Common myeloid progenitor, CD34-positive (primary cell): ENCODE measurements around the gene DPYSL4.

ENCODE experiments used
- CTCF ChIA-PET: fragments of 350-600 bp; sonication (Branson Sonifier 250); formaldehyde crosslinking; loops from one replicate; lab custom pipeline; 2021; ENCODE audit warnings: antibody characterized with exemption; lab: Charles Lee
- POLR2A ChIA-PET: fragments of 350-600 bp; sonication (Branson Sonifier 250); formaldehyde crosslinking; loops from one replicate; lab custom pipeline; 2021; ENCODE audit warnings: antibody characterized with exemption; lab: Charles Lee
- DNase-seq, 3 donors: peaks; one replicate each; pipeline versions ENCODE4 v3.0.0 to v3.0.0-alpha.2; 2013
- H3K27ac ChIP-seq, 2 experiments: 1 replicate in 1 of 2; 2 replicates in 1 of 2; pipeline ENCODE4 v1.7.0; 2013; ENCODE audit warnings: inconsistent platforms in 2 of 2, low read length in 2 of 2, mild to moderate bottlenecking in 2 of 2, low read depth in 1 of 2, moderate library complexity in 1 of 2; ENCODE audit not compliant: severe bottlenecking in 2 of 2, insufficient read depth in 1 of 2, poor library complexity in 1 of 2
- H3K27me3 ChIP-seq, 5 experiments: replicated peaks in 2 of 5; 1 replicate in 3 of 5; 2 replicates in 2 of 5; pipeline versions ENCODE4 v1.6.1 to v1.7.0; 2013; ENCODE audit warnings: low read length in 4 of 5, mild to moderate bottlenecking in 2 of 5, moderate library complexity in 2 of 5, inconsistent platforms in 1 of 5; ENCODE audit not compliant: insufficient read depth in 5 of 5, control insufficient read depth in 4 of 5
- H3K36me3 ChIP-seq, 4 experiments: 1 replicate in 2 of 4; 2 replicates in 2 of 4; pipeline versions ENCODE4 v1.6.1 to v1.7.0; 2013; ENCODE audit warnings: low read length in 3 of 4, control low read depth in 1 of 4, mild to moderate bottlenecking in 1 of 4; ENCODE audit not compliant: control insufficient read depth in 4 of 4, insufficient read depth in 4 of 4
- H3K4me1 ChIP-seq, 4 experiments: 1 replicate in 3 of 4; 2 replicates in 1 of 4; pipeline versions ENCODE4 v1.6.1 to v1.7.1; 2013; ENCODE audit warnings: low read length in 3 of 4, mild to moderate bottlenecking in 3 of 4, control low read depth in 1 of 4, inconsistent platforms in 1 of 4, moderate library complexity in 1 of 4; ENCODE audit not compliant: control insufficient read depth in 4 of 4, insufficient read depth in 4 of 4; ENCODE audit errors: control extremely low read depth in 1 of 4
- H3K4me3 ChIP-seq, 7 experiments: 1 replicate in 4 of 7; 2 replicates in 3 of 7; pipeline versions ENCODE4 v1.5.1 to v1.7.0; 2013; ENCODE audit warnings: mild to moderate bottlenecking in 7 of 7, low read length in 6 of 7, moderate library complexity in 6 of 7, inconsistent platforms in 2 of 7, low read depth in 2 of 7, control low read depth in 1 of 7; ENCODE audit not compliant: insufficient read depth in 4 of 7, control insufficient read depth in 1 of 7; ENCODE audit errors: extremely low read depth in 1 of 7
- H3K9me3 ChIP-seq, 5 experiments: 1 replicate in 4 of 5; 2 replicates in 1 of 5; pipeline versions ENCODE4 v1.6.1 to v1.7.1; 2013; ENCODE audit warnings: low read length in 4 of 5, mild to moderate bottlenecking in 2 of 5, inconsistent platforms in 1 of 5, low read depth in 1 of 5, moderate library complexity in 1 of 5; ENCODE audit not compliant: control insufficient read depth in 4 of 5, insufficient read depth in 2 of 5; ENCODE audit errors: control extremely low read depth in 1 of 5
- WGBS: methylation state at CpG from one replicate; pipeline ENCODE4 v1.1.5; 2013; ENCODE audit not compliant: insufficient coverage; 5-methylcytosine and 5-hydroxymethylcytosine counted together

Gene DPYSL4

DNA sequence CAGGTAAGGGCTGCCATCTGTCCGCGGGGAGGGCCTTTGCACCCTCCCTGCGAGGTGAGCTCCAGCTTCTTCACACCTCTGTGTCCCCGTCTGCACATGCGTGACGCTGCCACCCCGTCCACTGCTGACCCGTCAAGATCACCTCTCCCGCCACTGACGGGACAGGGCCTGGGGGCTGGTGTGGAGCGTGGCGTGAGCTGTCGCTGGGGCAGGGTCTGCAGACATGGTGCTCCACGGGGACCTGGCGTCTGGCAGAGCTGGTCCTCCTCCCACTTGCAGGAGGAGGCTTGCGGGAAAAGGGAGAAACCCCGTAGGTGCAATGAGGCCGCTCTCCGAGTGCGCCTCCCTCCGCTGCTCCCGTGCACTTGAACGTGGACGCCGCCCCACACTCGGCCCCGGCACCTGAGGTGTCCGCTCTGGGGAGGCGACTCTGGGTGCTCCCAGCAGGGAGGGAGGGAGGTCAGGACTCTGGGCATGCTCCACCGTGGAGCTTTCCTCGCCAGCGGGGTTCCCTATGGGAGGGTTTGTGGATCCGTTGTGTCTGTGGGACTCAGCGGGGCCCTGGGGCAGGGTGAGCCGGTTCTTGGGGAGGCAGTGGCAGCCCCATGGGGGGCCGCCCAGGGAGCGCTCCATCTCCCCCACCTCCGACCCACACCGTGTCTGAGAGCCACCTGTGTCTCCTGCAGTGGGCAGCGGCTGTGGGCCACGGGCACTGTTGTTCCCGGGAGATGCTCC is 17.6 kb upstream of the DPYSL4 start:
- H3K27me3 ChIP-seq, result peaks cover 0 to 43% (median 9%) of the 10 kb centered on the region in 5 experiments
- H3K36me3 ChIP-seq, result no peaks in the 10 kb centered on the region
- POLR2A ChIA-PET, result no interaction called here
- H3K4me3 ChIP-seq, result no peak overlapping the region
- no peak overlapping the region for H3K27ac ChIP-seq
- no peaks in the 10 kb centered on the region for H3K4me1 ChIP-seq
- CTCF ChIA-PET, result no interaction called here
- DNase-seq, result no peak
- WGBS, result 93% methylated on average over 37 of the region's 42 CpGs
- H3K9me3 ChIP-seq, result no peaks in the 10 kb centered on the region

DNA sequence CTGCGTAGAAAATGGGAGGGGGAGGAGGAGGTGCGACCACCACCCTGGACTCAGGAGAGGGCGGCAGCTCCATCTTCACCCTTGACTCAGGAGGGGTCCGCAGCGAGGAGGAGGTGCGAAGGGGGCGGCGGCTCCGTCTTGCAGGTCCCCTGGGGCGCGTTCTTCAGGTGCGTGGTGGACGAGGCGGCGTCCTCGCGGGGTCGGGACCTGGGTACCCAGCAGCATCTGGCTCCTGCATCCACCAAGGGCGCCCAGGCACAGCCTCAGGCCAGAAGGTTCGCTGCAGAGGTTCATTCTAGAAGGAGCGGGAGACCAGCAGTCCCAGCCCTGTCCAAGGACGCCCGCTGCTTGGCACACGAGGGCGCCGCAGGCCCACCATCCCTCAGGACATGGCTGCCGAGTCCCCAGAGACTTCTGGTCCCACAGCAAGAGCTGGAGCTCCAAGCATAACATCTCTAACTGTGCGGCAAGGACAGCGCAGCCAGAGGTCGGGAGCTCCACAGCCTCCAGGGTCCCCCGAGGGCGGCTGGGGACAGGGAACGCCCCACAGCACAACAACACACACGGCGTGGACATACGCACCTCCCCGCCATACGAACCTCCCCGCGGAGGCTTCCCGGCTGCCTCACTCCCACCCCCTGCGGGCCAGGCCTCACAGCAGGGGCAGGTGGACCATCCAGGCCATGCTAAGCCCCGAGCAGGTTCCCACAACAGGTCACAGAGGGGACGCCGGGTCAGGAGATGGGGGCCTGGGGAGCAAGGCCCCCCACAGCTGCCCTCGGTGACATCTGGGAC is 16.8 kb upstream of the DPYSL4 start:
- H3K4me1 ChIP-seq, result no peaks in the 10 kb centered on the region
- peaks cover 0 to 43% (median 5%) of the 10 kb centered on the region in 5 experiments for H3K27me3 ChIP-seq
- H3K4me3 ChIP-seq, result no peak overlapping the region
- ChIA-PET POLR2A (no interaction called here), CTCF (no interaction called here)
- H3K9me3 ChIP-seq, result no peaks in the 10 kb centered on the region
- WGBS, result 89% methylated on average over 40 of the region's 46 CpGs
- no peaks in the 10 kb centered on the region for H3K36me3 ChIP-seq
- H3K27ac ChIP-seq, result no peak overlapping the region
- no peak for DNase-seq

DNA sequence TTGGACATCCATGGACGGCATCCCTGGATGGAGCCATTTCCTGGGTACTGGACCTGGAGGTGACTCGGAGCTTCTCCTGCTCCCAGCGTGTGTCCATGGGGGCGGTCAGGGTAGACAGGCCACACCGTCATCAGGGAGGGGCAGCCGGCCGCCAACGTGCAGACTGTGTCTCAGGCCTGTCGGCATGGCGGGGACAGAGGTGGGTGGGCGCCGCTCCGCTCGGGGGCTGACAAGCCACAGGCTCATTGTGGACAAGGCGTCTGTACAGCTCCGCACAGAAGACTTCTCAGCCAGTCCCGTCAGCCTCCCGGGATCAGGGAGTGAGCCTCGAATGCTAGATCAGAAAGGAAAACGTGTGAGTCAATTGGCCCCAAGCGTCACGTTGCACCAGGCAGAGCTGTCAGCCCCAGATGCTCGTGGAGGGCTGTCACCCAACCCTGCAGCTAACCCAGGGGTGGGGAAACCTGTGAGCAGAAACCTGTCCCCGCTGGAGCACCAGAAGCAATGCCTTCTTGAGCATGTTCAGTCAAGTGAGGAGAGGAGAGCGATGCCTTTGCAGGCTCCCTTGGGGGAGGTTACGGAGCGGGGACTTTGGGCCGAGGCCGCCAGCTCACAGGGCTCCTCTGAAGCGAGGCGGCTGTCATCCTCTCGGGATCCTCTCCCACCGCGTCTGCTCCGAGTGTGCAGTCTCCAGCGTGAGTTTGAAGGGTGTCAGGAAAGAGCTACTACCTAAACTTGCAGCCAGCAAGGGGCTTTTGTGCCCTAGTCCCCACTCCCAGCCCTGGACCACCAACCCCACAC is 16.0 kb upstream of the DPYSL4 start:
- no peak overlapping the region for H3K4me3 ChIP-seq
- H3K27me3 ChIP-seq, result peaks cover 2 to 44% (median 6%) of the 10 kb centered on the region in 5 experiments
- no peaks in the 10 kb centered on the region for H3K36me3 ChIP-seq
- H3K27ac ChIP-seq, result no peak overlapping the region
- ChIA-PET CTCF (no interaction called here), POLR2A (no interaction called here)
- WGBS, result 81% methylated on average over 32 of the region's 36 CpGs
- H3K4me1 ChIP-seq, result no peaks in the 10 kb centered on the region
- no peak for DNase-seq
- H3K9me3 ChIP-seq, result no peaks in the 10 kb centered on the region

DNA sequence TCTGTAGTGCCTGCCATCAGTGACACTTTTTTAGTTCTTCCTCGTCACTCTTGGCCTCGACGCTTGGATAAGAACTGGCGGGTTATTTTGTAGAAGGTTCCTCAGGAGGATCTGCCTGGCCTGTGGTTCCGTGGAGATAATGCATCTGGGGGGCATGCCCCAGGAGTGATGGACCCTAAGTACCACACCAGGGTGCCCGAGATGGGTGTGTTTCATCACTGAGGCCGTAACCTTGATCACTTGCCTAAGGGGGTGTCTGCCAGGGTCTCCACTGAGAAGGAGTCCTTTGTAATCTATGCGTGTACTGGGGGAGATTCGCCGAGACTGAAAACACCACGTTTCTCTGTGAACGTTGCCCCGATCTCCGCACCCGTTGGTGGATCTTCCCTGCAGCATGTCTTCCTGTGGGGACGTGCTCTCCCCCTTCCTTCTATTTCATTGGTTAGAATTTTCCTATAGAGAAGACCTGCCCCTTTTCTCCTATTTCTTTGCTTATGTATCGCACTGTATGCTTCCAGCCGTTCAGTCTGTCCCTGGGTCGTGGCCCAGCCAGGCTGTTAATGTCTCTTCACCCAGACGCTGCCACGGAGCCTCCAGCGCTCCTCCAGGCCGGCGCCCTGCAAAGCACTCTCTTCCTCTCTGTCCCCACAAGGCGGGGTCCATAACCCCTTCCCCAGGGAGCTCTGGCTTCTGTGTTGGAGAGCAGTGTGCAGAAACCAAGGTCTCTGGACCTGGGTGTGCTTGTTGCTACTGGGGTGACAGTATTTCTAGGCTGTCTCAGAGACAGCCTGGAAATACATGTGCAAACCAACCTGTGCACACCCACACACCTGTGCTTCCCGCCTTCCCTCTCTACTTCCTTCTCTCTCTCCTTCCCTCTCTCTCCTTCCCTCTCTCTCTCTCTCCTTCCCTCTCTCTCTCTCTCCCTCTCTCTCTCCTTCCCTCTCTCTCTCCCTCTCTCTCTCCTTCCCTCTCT is 14.4 kb upstream of the DPYSL4 start:
- H3K36me3 ChIP-seq, result no peaks in the 10 kb centered on the region
- peaks cover 2 to 56% (median 15%) of the 10 kb centered on the region in 5 experiments for H3K27me3 ChIP-seq
- no peak overlapping the region for H3K27ac ChIP-seq
- no peaks in the 10 kb centered on the region for H3K9me3 ChIP-seq
- no peaks in the 10 kb centered on the region for H3K4me1 ChIP-seq
- H3K4me3 ChIP-seq, result no peak overlapping the region
- DNase-seq, result peak in 1 of 3 donors; percentile 9
- ChIA-PET CTCF (no interaction called here), POLR2A (no interaction called here)
- 76% methylated on average over 23 of the region's 26 CpGs for WGBS

DNA sequence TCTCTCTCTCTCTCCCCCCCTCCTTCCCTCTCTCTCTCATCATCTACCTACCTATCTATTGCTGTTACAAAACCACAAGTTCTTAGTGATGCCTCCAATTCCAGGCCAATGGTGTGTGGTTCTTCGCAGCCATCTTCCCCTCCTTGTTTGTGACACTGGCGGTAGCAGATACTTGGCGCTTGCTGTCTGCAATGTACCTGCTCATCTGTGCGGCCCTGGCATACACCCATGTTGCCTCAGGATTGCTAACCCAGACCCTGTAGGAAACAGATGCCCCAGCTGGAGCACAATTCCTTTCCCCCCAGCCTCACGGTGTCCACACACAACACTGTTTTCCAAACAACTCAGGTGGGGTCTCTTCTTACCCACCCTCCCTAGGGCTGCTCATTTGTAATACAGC is 13.6 kb upstream of the DPYSL4 start:
- no peak overlapping the region for H3K4me3 ChIP-seq
- no peaks in the 10 kb centered on the region for H3K36me3 ChIP-seq
- no peak overlapping the region for H3K27ac ChIP-seq
- POLR2A ChIA-PET, result no interaction called here
- peak in 2 of 3 donors; percentile 18 to 36 for DNase-seq
- CTCF ChIA-PET, result no interaction called here
- WGBS, result 91% methylated on average over 4 of the region's 5 CpGs
- H3K27me3 ChIP-seq, result peaks cover 2 to 64% (median 15%) of the 10 kb centered on the region in 5 experiments
- no peaks in the 10 kb centered on the region for H3K9me3 ChIP-seq
- H3K4me1 ChIP-seq, result no peaks in the 10 kb centered on the region

DNA sequence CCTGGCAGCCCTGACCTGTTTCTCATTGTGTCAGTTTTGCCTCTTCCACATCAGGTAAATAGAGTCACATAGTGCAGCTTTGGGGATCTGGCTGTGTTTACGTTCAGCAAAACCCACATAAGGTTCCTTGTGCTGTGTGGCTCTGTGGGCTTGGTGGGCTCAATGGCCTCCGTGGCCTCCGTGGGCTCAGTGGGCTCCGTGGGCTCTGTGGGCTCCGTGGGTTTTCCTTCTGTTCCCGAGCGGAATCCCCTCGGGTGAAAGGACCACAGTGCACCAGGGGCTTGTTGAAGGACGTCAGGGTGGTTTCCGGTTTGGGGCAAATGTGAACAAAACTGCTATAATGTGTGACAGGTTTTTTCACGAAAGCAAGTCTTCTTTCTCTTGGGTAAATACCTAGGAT is 12.5 kb upstream of the DPYSL4 start:
- Histone ChIP-seq H3K36me3 (no peaks in the 10 kb centered on the region), H3K27ac (no peak overlapping the region), H3K4me3 (no peak overlapping the region), H3K4me1 (no peaks in the 10 kb centered on the region), H3K9me3 (no peaks in the 10 kb centered on the region), H3K27me3 (peaks cover 2 to 71% (median 15%) of the 10 kb centered on the region in 5 experiments)
- 94% methylated on average over 11 of the region's 11 CpGs for WGBS
- DNase-seq, result no peak
- ChIA-PET POLR2A (no interaction called here), CTCF (no interaction called here)
